Measurements from ENCODE around the gene LAMA1.

GRCh38 chr18:6956999-6957398 lies 160.6 kb downstream of the LAMA1 start:
- TF ChIP-seq POLR2AphosphoS5 (IDR thresholded peaks at IDR 0.05) (no peak), CTCF (IDR thresholded peaks at IDR 0.05) (no peak), POLR2A (IDR thresholded peaks at IDR 0.05) (no peak), EP300 (IDR thresholded peaks at IDR 0.05) (no peak)
